ENCODE data around the gene RUNX2. TPM values are rescaled to one million over a fixed set of nuclear protein-coding genes. Genes with fewer than 3 reads are reported as not detected.

The RUNX2 gene
- total and polyA plus RNA-seq, 2 of the 8 experiments (the other 6 are each of a cell fraction or from before 2014, with no cell fraction given), result 0.26 to 1.2 TPM

DNA sequence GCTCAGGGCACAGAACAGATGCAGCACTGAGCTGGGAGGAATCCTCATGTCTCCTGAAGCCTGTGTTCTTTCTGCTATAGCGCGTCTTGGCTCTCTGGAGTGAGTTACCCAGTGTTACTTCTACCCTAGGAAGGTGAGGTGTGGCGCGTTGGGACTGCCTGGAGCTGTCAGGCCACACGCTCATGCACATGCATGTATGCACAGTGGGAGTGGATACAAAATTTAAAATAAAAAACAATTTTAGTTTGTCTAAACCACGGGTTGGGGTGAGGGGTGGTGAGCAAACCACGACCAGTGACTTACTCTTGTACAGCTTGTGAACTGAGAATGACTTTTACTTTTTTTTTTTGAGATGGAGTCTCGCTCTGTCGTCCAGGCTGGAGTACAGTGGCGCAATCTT lies 348.2 kb downstream of the RUNX2 start:
- H3K27me3 ChIP-seq (replicated peaks in 1 of 4; ENCODE audit: control insufficient read depth in 3 of 4, extremely low read depth in 1 of 4, insufficient read depth in 3 of 4, low read length in 3 of 4), result no peaks in the 10 kb centered on the region
- H3K4me2 ChIP-seq (ENCODE audit: insufficient read depth in 1 of 2, low read depth in 2 of 2, low read length in 2 of 2), result no peak overlapping the region
- no peak overlapping the region for H2AK5ac ChIP-seq (ENCODE audit: low read depth, low read length)
- H3K27ac ChIP-seq (ENCODE audit: low read depth, low read length), result no peak overlapping the region
- DNase-seq (ENCODE audit: low read depth in 1 of 2, low spot score in 2 of 2) (no peak), FAIRE-seq (no peak)
- H4K8ac ChIP-seq (ENCODE audit: extremely low read depth, insufficient read depth, low read length), result no peak overlapping the region
- CTCF ChIA-PET (ENCODE audit: partially characterized antibody), result interaction anchor here (0.6 to 1.5 kb wide), 6 partner anchors 11 to 1032 kb away, joined by 3 to 5 read pairs (median 4); no protein-coding TSS in a partner anchor
- H3K9me3 ChIP-seq (ENCODE audit: insufficient read depth in 2 of 2, low read depth in 1 of 2, low read length in 1 of 2), result peaks cover 2 to 3% of the 10 kb centered on the region in 2 experiments; a peak in 2 of 4 replicates
- no peak overlapping the region for H3K18ac ChIP-seq (ENCODE audit: extremely low read depth, low read length)
- POLR2A ChIA-PET (ENCODE audit: partially characterized antibody), result no interaction called here
- no peak overlapping the region for H4K91ac ChIP-seq (replicated peaks; ENCODE audit: insufficient read length, low read length)
- TF ChIP-seq USF2 (IDR thresholded peaks at IDR 0.05; ENCODE audit: low read length) (no peak), MAFK (IDR thresholded peaks at IDR 0.05; ENCODE audit: low read depth, low read length) (no peak), CBX8 (IDR thresholded peaks at IDR 0.05; ENCODE audit: borderline replicate concordance, low read depth, low read length) (no peak), NANOG (IDR thresholded peaks at IDR 0.05; ENCODE audit: insufficient read depth, low read depth, low read length, poor library complexity, severe bottlenecking) (no peak), CHD2 (IDR thresholded peaks at IDR 0.05; ENCODE audit: low read length) (no peak), CREB1 (IDR thresholded peaks at IDR 0.05) (no peak), POLR2A (IDR thresholded peaks at IDR 0.05; ENCODE audit: control extremely low read depth in 1 of 2, low read depth in 2 of 2, low read length in 2 of 2) (no peak)
- no peak overlapping the region for H4K5ac ChIP-seq (ENCODE audit: insufficient read length, low read depth, low read length)
- no peak overlapping the region for H2BK12ac ChIP-seq (ENCODE audit: low read depth, low read length)
- WGBS, 2 experiments (ENCODE audit: extremely low coverage in 1 of 2, insufficient coverage in 1 of 2, insufficient read length in 1 of 2, insufficient replicate concordance in 2 of 2, low coverage in 1 of 2, low lambda C conversion rate in 2 of 2, missing lambda C conversion rate in 1 of 2), result 94% methylated on average over 10 of the region's 10 CpGs; no CpG with 5 or more reads in 1 of the 2 experiments
- no peaks in the 10 kb centered on the region for H3K79me1 ChIP-seq (ENCODE audit: low read depth, low read length)
- no peak overlapping the region for H3K4ac ChIP-seq (replicated peaks; ENCODE audit: insufficient read length, low read depth, low read length)
- H3K36me3 ChIP-seq (ENCODE audit: control insufficient read depth in 2 of 4, insufficient read depth in 4 of 4, low read length in 3 of 4), result no peaks in the 10 kb centered on the region
- no peak overlapping the region for H3K9ac ChIP-seq (replicated peaks in 1 of 4; ENCODE audit: extremely low read depth in 1 of 4, low read depth in 3 of 4, low read length in 3 of 4)
- no peak overlapping the region for H2BK15ac ChIP-seq (ENCODE audit: low read length)
- no peak overlapping the region for H3K56ac ChIP-seq (replicated peaks; ENCODE audit: insufficient read length, low read depth, low read length)
- no peak overlapping the region for H3K4me3 ChIP-seq (ENCODE audit: extremely low read depth in 1 of 4, insufficient read depth in 2 of 4, low read depth in 3 of 4, low read length in 4 of 4)
- H2BK20ac ChIP-seq (ENCODE audit: low read length), result no peak overlapping the region
- peaks cover 0 to 5% (median 1%) of the 10 kb centered on the region in 4 experiments; a peak in 3 of 7 replicates for H3K4me1 ChIP-seq (replicated peaks in 1 of 4; ENCODE audit: control insufficient read depth in 3 of 4, insufficient read depth in 4 of 4, low read length in 3 of 4)
- H3K79me2 ChIP-seq (ENCODE audit: control insufficient read depth in 1 of 2, insufficient read depth in 2 of 2, low read length in 2 of 2), result no peaks in the 10 kb centered on the region
- no peak overlapping the region for H3K23ac ChIP-seq (ENCODE audit: insufficient read length)
- H3K23me2 ChIP-seq (ENCODE audit: low read depth, low read length), result no peaks in the 10 kb centered on the region
- H2AFZ ChIP-seq (ENCODE audit: low read length), result no peak overlapping the region
- no peak overlapping the region for H3K14ac ChIP-seq (ENCODE audit: insufficient read length)
- no peak overlapping the region for H2BK120ac ChIP-seq (replicated peaks; ENCODE audit: low read depth, low read length)
- no peaks in the 10 kb centered on the region for H4K20me1 ChIP-seq (replicated peaks in 1 of 2; ENCODE audit: control insufficient read depth in 1 of 2, insufficient read depth in 2 of 2, low read length in 2 of 2)
- H2BK5ac ChIP-seq (ENCODE audit: low read depth, low read length), result no peak overlapping the region

All from H1 (cell line).